B cell (primary cell): ENCODE measurements around the gene VANGL2. TPM values are rescaled to one million over a fixed set of nuclear protein-coding genes. Genes with fewer than 3 reads are reported as not detected.

Experiments used
- ATAC-seq: fragments of 200-7000 bp; cut with Tn5 transposase; one replicate; pipeline ENCODE4 v1.10.0; 2021; ENCODE audit warnings: low read depth, mild to moderate bottlenecking, moderate number of reproducible peaks, moderate library complexity
- CTCF ChIA-PET: fragments of 350-600 bp; sonication (Branson Sonifier 250); formaldehyde crosslinking; loops from one replicate; lab custom pipeline; 2021; ENCODE audit warnings: antibody characterized with exemption, inconsistent platforms; lab: Charles Lee
- POLR2A ChIA-PET: fragments of 350-600 bp; sonication (Branson Sonifier 250); formaldehyde crosslinking; loops from one replicate; lab custom pipeline; 2021; ENCODE audit warnings: antibody characterized with exemption; lab: Charles Lee
- DNase-seq: peaks from one replicate; pipeline ENCODE4 v3.0.0; 2013
- H2AFZ ChIP-seq: 2 replicates; pipeline ENCODE4 v1.6.1; 2012; ENCODE audit warnings: mild to moderate bottlenecking, low read depth, low read length; ENCODE audit not compliant: insufficient read depth, poor library complexity, severe bottlenecking
- H3K27ac ChIP-seq, 2 donors: 1 replicate in 1 of 2; 2 replicates in 1 of 2; pipeline ENCODE4 v1.5.1; 2012 to 2013; ENCODE audit warnings: low read length in 2 of 2, mild to moderate bottlenecking in 2 of 2, moderate library complexity in 1 of 2
- H3K27me3 ChIP-seq, 4 experiments: fragments of 200-600 bp in 1 of 4; sonication (generic) in 1 of 4; replicated peaks in 1 of 4; 1 replicate in 2 of 4; 2 replicates in 2 of 4; pipeline versions ENCODE4 v1.6.1 to v1.7.0; 2013 to 2016; ENCODE audit warnings: low read length in 3 of 4, mild to moderate bottlenecking in 2 of 4, mixed read lengths in 1 of 4, moderate library complexity in 1 of 4; ENCODE audit not compliant: insufficient read depth in 4 of 4, control insufficient read depth in 3 of 4; ENCODE audit errors: control extremely low read depth in 1 of 4
- H3K36me3 ChIP-seq, 2 experiments: replicated peaks in 1 of 2; 1 replicate in 1 of 2; 2 replicates in 1 of 2; pipeline versions ENCODE4 v1.6.1 to v1.7.1; 2013; ENCODE audit warnings: low read length in 1 of 2; ENCODE audit not compliant: insufficient read depth in 2 of 2, control insufficient read depth in 1 of 2; ENCODE audit errors: control extremely low read depth in 1 of 2, extremely low read depth in 1 of 2
- H3K4me1 ChIP-seq, 2 donors: fragments of 200-600 bp in 1 of 2; sonication (generic) in 1 of 2; 1 replicate in 1 of 2; 2 replicates in 1 of 2; pipeline versions ENCODE4 v1.5.1 to v1.6.1; 2013 to 2017; ENCODE audit warnings: low read length in 2 of 2; ENCODE audit not compliant: control insufficient read depth in 2 of 2, insufficient read depth in 2 of 2
- H3K4me2 ChIP-seq: replicated peaks from 2 replicates; pipeline ENCODE3; 2012; ENCODE audit warnings: mild to moderate bottlenecking, low read depth, low read length; ENCODE audit not compliant: poor library complexity, severe bottlenecking
- H3K4me3 ChIP-seq, 5 experiments: fragments of 200-600 bp in 1 of 5; sonication (generic) in 1 of 5; 1 replicate in 3 of 5; 2 replicates in 2 of 5; pipeline versions ENCODE4 v1.5.1 to v1.7.0; 2011 to 2016; ENCODE audit warnings: low read length in 4 of 5, mild to moderate bottlenecking in 4 of 5, low read depth in 2 of 5, control low read depth in 1 of 5, moderate library complexity in 1 of 5; ENCODE audit not compliant: insufficient read depth in 1 of 5; ENCODE audit errors: control extremely low read depth in 1 of 5, extremely low read depth in 1 of 5
- H3K79me2 ChIP-seq: fragments of 200-600 bp; sonication (generic); one replicate; pipeline ENCODE4 v1.6.0; 2016; ENCODE audit warnings: low read length; ENCODE audit not compliant: control insufficient read depth, insufficient read depth
- H3K9ac ChIP-seq: fragments of 200-600 bp; sonication (generic); 2 replicates; pipeline ENCODE4 v1.6.1; 2017; ENCODE audit warnings: mild to moderate bottlenecking, low read length, moderate library complexity
- H3K9me3 ChIP-seq, 3 donors: one replicate each; pipeline versions ENCODE4 v1.6.1 to v1.7.1; 2013; ENCODE audit warnings: low read length in 2 of 3; ENCODE audit not compliant: control insufficient read depth in 2 of 3, insufficient read depth in 1 of 3; ENCODE audit errors: control extremely low read depth in 1 of 3
- H4K20me1 ChIP-seq: 2 replicates; pipeline ENCODE4 v1.6.0; 2012; ENCODE audit warnings: mild to moderate bottlenecking, low read length; ENCODE audit not compliant: insufficient read depth, control insufficient read depth, poor library complexity, severe bottlenecking
- H3K27ac Mint-ChIP-seq: one replicate; pipeline ENCODE4 v1.8.0; 2021; ENCODE audit warnings: mixed read lengths
- H3K27me3 Mint-ChIP-seq: one replicate; pipeline ENCODE4 v1.8.0; 2021; ENCODE audit warnings: mixed read lengths
- H3K4me1 Mint-ChIP-seq: one replicate; pipeline ENCODE4 v1.8.0; 2021; ENCODE audit warnings: mixed read lengths
- H3K4me3 Mint-ChIP-seq: one replicate; pipeline ENCODE4 v1.8.0; 2021; ENCODE audit warnings: mixed read lengths
- H3K9me3 Mint-ChIP-seq: one replicate; pipeline ENCODE4 v1.8.0; 2022; ENCODE audit warnings: mixed read lengths; ENCODE audit not compliant: insufficient read depth
- CTCF ChIP-seq: fragments of 200-600 bp; IDR thresholded peaks from one replicate; pipeline ENCODE4 v1.8.0; 2022; ENCODE audit warnings: antibody characterized with exemption, mild to moderate bottlenecking
- EZH2 ChIP-seq: IDR thresholded peaks from 2 replicates; pipeline ENCODE4 v1.6.1; 2012; ENCODE audit warnings: borderline replicate concordance, low read depth, mild to moderate bottlenecking, moderate library complexity, low read length; ENCODE audit not compliant: insufficient read depth, poor library complexity, severe bottlenecking
- WGBS: methylation state at CpG from one replicate; pipeline ENCODE4 v1.1.5; 2013; ENCODE audit warnings: missing lambda C conversion rate; ENCODE audit not compliant: insufficient coverage; 5-methylcytosine and 5-hydroxymethylcytosine counted together
- intact Hi-C: fragments of 100-400 bp; cut with micrococcal nuclease; formaldehyde crosslinking; loops from one replicate; pipeline ENCODE4 v1.10.0; 2022
- polyA plus RNA-seq: library from polyadenylated mRNA; depleted of rRNA; stranded (reverse); fragments of >200 nt; gene quantifications from 2 replicates; pipeline ENCODE4 v1.2.3, GENCODE V29; 2012
- total RNA-seq, 2 donors: library from RNA; stranded (reverse); fragments of 120-200 nt in 1 of 2; gene quantifications; 1 replicate in 1 of 2; 2 replicates in 1 of 2; pipeline versions ENCODE4 v1.2.3 to v1.2.4, GENCODE V29; 2013 to 2022

The VANGL2 gene
- total and polyA plus RNA-seq, 2 donors (not counting 1 experiment from before 2014, with no cell fraction given), result 0.48 to 14.4 TPM

GRCh38 chr1:160420881-160421842 is 20.8 kb downstream of the VANGL2 start:
- no peaks in the 10 kb centered on the region for H4K20me1 ChIP-seq
- no peaks in the 10 kb centered on the region for H3K4me1 ChIP-seq
- H2AFZ ChIP-seq, result no peak overlapping the region
- no peak overlapping the region for H3K9ac ChIP-seq
- no peaks in the 10 kb centered on the region for H3K27me3 ChIP-seq
- DNase-seq (no peak), ATAC-seq (no peak)
- intact Hi-C loops, result no loop called here
- H3K4me2 ChIP-seq, result no peak overlapping the region
- no peak overlapping the region for H3K4me3 ChIP-seq
- Mint-ChIP-seq H3K9me3 (no peaks in the 10 kb centered on the region), H3K4me1 (no peaks in the 10 kb centered on the region), H3K27ac (no peak overlapping the region), H3K4me3 (no peak overlapping the region), H3K27me3 (no peaks in the 10 kb centered on the region)
- TF ChIP-seq CTCF (no peak), EZH2 (no peak)
- ChIA-PET CTCF (interaction anchor here (0.7 to 1.2 kb wide), 6 partner anchors 11 to 188 kb away, joined by 3 read pairs; no protein-coding TSS in a partner anchor), POLR2A (no interaction called here)
- no peaks in the 10 kb centered on the region for H3K79me2 ChIP-seq
- no peak overlapping the region for H3K27ac ChIP-seq
- H3K9me3 ChIP-seq, result no peaks in the 10 kb centered on the region
- no peaks in the 10 kb centered on the region for H3K36me3 ChIP-seq
- WGBS, result 97% methylated on average over 5 of the region's 7 CpGs

GRCh38 chr1:160421881-160422280 is 21.5 kb downstream of the VANGL2 start:
- Mint-ChIP-seq H3K27me3 (no peaks in the 10 kb centered on the region), H3K9me3 (no peaks in the 10 kb centered on the region), H3K4me3 (no peak overlapping the region), H3K27ac (no peak overlapping the region), H3K4me1 (no peaks in the 10 kb centered on the region)
- H3K79me2 ChIP-seq, result no peaks in the 10 kb centered on the region
- CTCF ChIA-PET, result interaction anchor here (0.8 to 1.2 kb wide), 5 partner anchors 10 to 251 kb away, joined by 3 read pairs; no protein-coding TSS in a partner anchor
- no peak for TF ChIP-seq CTCF
- TF ChIP-seq EZH2, result no peak
- no peak overlapping the region for H3K27ac ChIP-seq
- no peaks in the 10 kb centered on the region for H3K4me1 ChIP-seq
- DNase-seq, result no peak
- no peak overlapping the region for H3K4me2 ChIP-seq
- no peaks in the 10 kb centered on the region for H3K9me3 ChIP-seq
- WGBS, result 87% methylated on average over 3 of the region's 5 CpGs
- H3K9ac ChIP-seq, result no peak overlapping the region
- H3K4me3 ChIP-seq, result no peak overlapping the region
- no peaks in the 10 kb centered on the region for H3K27me3 ChIP-seq
- H2AFZ ChIP-seq, result no peak overlapping the region
- ATAC-seq, result no peak
- POLR2A ChIA-PET, result no interaction called here
- intact Hi-C loops, result no loop called here
- no peaks in the 10 kb centered on the region for H4K20me1 ChIP-seq
- H3K36me3 ChIP-seq, result no peaks in the 10 kb centered on the region
